ENCODE data around the gene WWP2. TPM values are rescaled to one million over a fixed set of nuclear protein-coding genes. Genes with fewer than 3 reads are reported as not detected.
"Not testable (repeated sequence)": the region's sequence is repeated elsewhere in the genome, so short reads cannot be mapped to it uniquely, and the experiment has no call there.

Gene WWP2
- total RNA-seq, 2 donors from 2014 or later: 34.8 to 78.8 TPM

DNA sequence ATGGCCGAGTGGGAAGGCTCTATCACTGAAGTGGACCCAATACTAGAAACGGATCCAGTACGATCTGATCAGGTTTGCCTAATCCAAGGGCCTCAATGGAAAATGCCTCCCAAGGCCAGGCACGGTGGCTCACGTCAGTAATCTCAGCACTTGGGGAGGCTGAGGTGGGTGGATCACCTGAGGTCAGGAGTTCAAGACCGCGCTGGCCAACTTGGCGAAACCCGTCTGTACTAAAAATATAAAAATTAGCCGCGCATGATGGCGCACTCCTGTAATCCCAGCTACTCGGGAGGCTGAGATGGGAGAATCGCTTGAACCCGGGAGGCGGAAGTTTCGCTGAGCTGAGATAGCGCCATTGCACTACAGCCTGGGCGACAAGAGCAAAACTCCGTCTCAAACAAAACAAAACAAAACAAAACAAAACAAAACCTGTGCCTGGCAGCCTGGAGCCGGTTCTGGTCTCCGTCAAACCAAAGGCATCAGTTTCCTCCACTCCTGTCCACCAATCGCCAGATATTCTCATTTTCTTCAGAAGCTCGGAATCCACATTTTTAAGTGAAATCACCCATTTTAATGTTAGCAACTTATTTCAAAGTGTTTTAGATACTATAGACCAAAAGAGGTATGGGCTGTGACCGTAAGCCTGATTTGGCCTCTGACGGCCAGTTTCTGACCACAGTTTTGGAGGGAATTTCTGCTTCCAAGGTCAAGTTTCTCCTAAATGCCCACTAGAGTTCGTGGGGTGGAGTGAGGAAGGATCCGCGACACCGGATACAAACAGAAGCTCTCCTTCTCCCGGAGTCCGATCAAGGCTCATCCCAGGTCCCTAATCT, 36.4 kb upstream of the WWP2 start:
- Histone ChIP-seq H3K4me1 (peaks cover 15% of the 10 kb centered on the region), H3K9me3 (no peaks in the 10 kb centered on the region), H3K4me3 (peak overlapping the region; percentile 9 to 27), H3K36me3 (replicated peaks in 1 of 2; ENCODE audit: insufficient read depth in 1 of 2, low read depth in 2 of 2) (no peaks in the 10 kb centered on the region), H3K27ac (peak overlapping the region; percentile 8 to 72 (median 41)), H3K27me3 (no peaks in the 10 kb centered on the region)
- no peak for DNase-seq
- WGBS, 2 donors: 61% methylated on average over 31 to 32 of the region's 32 CpGs
- intact Hi-C loops (cut with DNase I): no loop called here
- TF ChIP-seq POLR2A (IDR thresholded peaks at IDR 0.05) (no peak), CTCF (IDR thresholded peaks at IDR 0.05) (no peak)
- no peak for ATAC-seq

GRCh38 chr16:69726313-69727060, 35.6 kb upstream of the WWP2 start, which contains the start of gene NQO1:
Gene NQO1, minus strand, starts transcription at chr16:69726560. Its CDS starts 121 bp downstream, at chr16:69726439.
- WGBS, 2 donors: 1 to 3% methylated on average over 7 to 31 of the region's 31 CpGs
- no peak for TF ChIP-seq CTCF (IDR thresholded peaks at IDR 0.05)
- TF ChIP-seq POLR2A (IDR thresholded peaks at IDR 0.05): peak; percentile 23 to 65 (median 50)
- peak; percentile 88 to 95 (median 92) for DNase-seq

DNA sequence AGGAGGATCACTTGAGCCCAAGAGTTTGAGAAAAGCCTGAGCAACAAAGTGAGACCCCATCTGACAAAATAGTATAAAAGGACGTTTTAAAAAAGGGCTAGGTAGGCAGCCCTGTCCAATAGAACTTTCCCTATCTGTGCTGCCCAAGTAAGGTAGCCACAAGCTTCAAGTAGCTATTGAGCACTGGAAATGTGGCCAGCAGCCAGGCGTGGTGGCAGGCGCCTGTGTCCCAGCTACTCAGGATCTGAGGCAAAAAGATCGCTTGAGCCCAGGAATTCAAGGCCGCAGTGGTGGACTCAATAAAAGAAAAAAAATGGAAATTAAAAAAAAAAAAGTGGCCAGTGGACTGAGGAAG, 34.2 kb upstream of the WWP2 start:
- 60 to 78% methylated on average over 5 of the region's 5 CpGs for WGBS, 2 donors
- TF ChIP-seq CTCF (IDR thresholded peaks at IDR 0.05) (no peak), POLR2A (IDR thresholded peaks at IDR 0.05) (no peak)
- Histone ChIP-seq H3K36me3 (replicated peaks in 1 of 2; ENCODE audit: insufficient read depth in 1 of 2, low read depth in 2 of 2) (no peaks in the 10 kb centered on the region), H3K4me1 (peaks cover 15% of the 10 kb centered on the region), H3K27ac (no peak overlapping the region), H3K4me3 (no peak overlapping the region), H3K27me3 (no peaks in the 10 kb centered on the region), H3K9me3 (no peaks in the 10 kb centered on the region)
- intact Hi-C loops (cut with DNase I): no loop called here
- peak in 1 of 4 donors; percentile 41 for DNase-seq
- no peak for ATAC-seq

More at GRCh38 chr16:69726313-69727060, 35.6 kb upstream of the WWP2 start, which contains the start of gene NQO1:
- Histone ChIP-seq H3K27ac (peak within 1 kb of the TSS; percentile 8 to 72 (median 54)), H3K9me3 (no peaks in the 10 kb centered on the region), H3K27me3 (no peaks in the 10 kb centered on the region), H3K4me3 (peak within 1 kb of the TSS; percentile 9 to 27), H3K36me3 (replicated peaks in 1 of 2; ENCODE audit: insufficient read depth in 1 of 2, low read depth in 2 of 2) (no peaks in the 10 kb centered on the region), H3K4me1 (peaks cover 15% of the 10 kb centered on the region)
- ATAC-seq: peak; percentile 99
- intact Hi-C loops (cut with DNase I): no loop called here

DNA sequence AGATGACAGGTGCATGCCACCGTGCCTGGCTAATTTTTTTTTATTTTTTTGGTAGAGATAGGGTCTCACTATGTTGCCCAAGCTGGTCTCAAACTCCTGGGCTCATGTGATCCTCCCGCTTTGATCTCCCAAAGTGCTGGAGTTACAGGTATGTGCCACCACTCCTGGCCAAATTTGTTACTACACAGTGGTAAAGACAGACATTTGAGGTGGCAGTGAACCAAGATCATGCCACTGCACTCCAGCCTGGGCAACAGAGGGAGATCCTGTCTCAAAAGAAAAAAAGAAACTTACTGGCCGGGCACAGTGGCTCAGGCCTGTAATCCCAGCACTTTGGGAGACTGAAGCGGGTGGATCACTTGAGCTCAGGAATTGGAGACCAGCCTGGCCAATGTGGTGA, 33.1 kb upstream of the WWP2 start:
- DNase-seq; H3K9me3 ChIP-seq; H3K36me3 ChIP-seq (replicated peaks in 1 of 2; ENCODE audit: insufficient read depth in 1 of 2, low read depth in 2 of 2); ATAC-seq; intact Hi-C loops (cut with DNase I); H3K4me3 ChIP-seq; H3K27me3 ChIP-seq; H3K27ac ChIP-seq: not testable (repeated sequence)
- 75 to 89% methylated on average over 3 to 4 of the region's 4 CpGs for WGBS, 2 donors
- peaks cover 15% of the 10 kb centered on the region for H3K4me1 ChIP-seq

DNA sequence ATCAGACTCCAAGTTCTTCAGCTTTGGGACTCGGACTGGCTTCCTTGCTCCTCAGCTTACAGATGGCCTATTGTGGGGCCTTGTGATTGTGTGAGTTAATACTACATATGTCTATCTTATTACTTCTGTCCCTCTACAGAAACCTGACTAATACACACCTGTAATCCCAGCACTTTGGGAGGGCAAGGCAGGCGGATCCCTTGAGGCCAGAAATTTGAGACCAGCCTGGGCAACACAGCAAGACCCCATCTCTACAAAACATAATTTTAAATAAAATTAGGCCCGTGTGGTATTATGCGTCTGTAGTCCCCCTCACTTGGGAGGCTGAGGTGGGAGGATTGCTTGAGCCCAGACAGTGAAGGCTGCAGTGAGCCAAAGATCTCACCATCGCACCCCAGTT, 30.9 kb upstream of the WWP2 start:
- intact Hi-C loops (cut with DNase I); ATAC-seq: not testable (repeated sequence)
- 88 to 95% methylated on average over 4 to 5 of the region's 5 CpGs for WGBS, 2 donors

More for the DNA sequence above, 30.9 kb upstream of the WWP2 start:
- not testable (repeated sequence) for H3K27me3 ChIP-seq; H3K27ac ChIP-seq; H3K4me1 ChIP-seq; DNase-seq; H3K4me3 ChIP-seq; H3K9me3 ChIP-seq; H3K36me3 ChIP-seq (replicated peaks in 1 of 2; ENCODE audit: insufficient read depth in 1 of 2, low read depth in 2 of 2)

Data from body of pancreas (tissue), 4 donors.